DND-41 (cell line): Measurements from ENCODE around the gene CHRNB4.

Experiments used
- ATAC-seq: fragments of 200-7000 bp; cut with Tn5 transposase; 3 replicates; pipeline ENCODE4 v1.9.1; 2021; ENCODE audit warnings: low read depth; ENCODE audit not compliant: insufficient read depth
- DNase-seq: peaks from one replicate; pipeline ENCODE4 v3.0.0-alpha.2; 2020
- H2AFZ ChIP-seq: 2 replicates; pipeline ENCODE4 v1.6.0; 2012; ENCODE audit warnings: low read depth, low read length
- H3K27ac ChIP-seq: 2 replicates; pipeline ENCODE4 v1.5.1; 2012; ENCODE audit warnings: low read length, inconsistent platforms
- H3K27me3 ChIP-seq: fragments of 200-600 bp; sonication (generic); 2 replicates; pipeline ENCODE4 v1.6.0; 2012; ENCODE audit warnings: low read length, mild to moderate bottlenecking, inconsistent platforms; ENCODE audit not compliant: insufficient read depth, poor library complexity
- H3K36me3 ChIP-seq: 2 replicates; pipeline ENCODE4 v1.5.1; 2012; ENCODE audit warnings: low read length, inconsistent platforms; ENCODE audit not compliant: insufficient read depth
- H3K4me1 ChIP-seq: 2 replicates; pipeline ENCODE4 v1.5.1; 2012; ENCODE audit warnings: mild to moderate bottlenecking, low read length; ENCODE audit not compliant: insufficient read depth
- H3K4me2 ChIP-seq: 2 replicates; pipeline ENCODE4 v1.6.0; 2012; ENCODE audit warnings: mild to moderate bottlenecking, moderate library complexity, low read length, inconsistent platforms; ENCODE audit not compliant: insufficient read depth
- H3K4me3 ChIP-seq, 2 experiments: fragments of 200-600 bp in 1 of 2; shearing (Covaris generic) in 1 of 2; 2 replicates each; pipeline ENCODE4 v1.5.1; 2012 to 2016; ENCODE audit warnings: inconsistent platforms in 2 of 2, low read length in 2 of 2, mild to moderate bottlenecking in 2 of 2, low read depth in 1 of 2, moderate library complexity in 1 of 2
- H3K79me2 ChIP-seq: 2 replicates; pipeline ENCODE4 v1.6.0; 2012; ENCODE audit warnings: low read length, inconsistent platforms; ENCODE audit not compliant: insufficient read depth
- H3K9ac ChIP-seq: 2 replicates; pipeline ENCODE4 v1.6.0; 2012; ENCODE audit warnings: low read depth, mild to moderate bottlenecking, inconsistent platforms, low read length, moderate library complexity
- H3K9me3 ChIP-seq: 2 replicates; pipeline ENCODE4 v1.5.1; 2012; ENCODE audit warnings: low read length, moderate library complexity, mild to moderate bottlenecking, inconsistent platforms; ENCODE audit not compliant: insufficient read depth, severe bottlenecking
- H4K20me1 ChIP-seq: 2 replicates; pipeline ENCODE4 v1.6.0; 2012; ENCODE audit warnings: low read length; ENCODE audit not compliant: insufficient read depth
- EZH2 ChIP-seq: IDR thresholded peaks from 3 replicates; pipeline ENCODE4 v1.6.1; 2012; ENCODE audit warnings: borderline replicate concordance, low read depth, mild to moderate bottlenecking, moderate library complexity, low read length, inconsistent platforms; ENCODE audit not compliant: severe bottlenecking
- TF ChIP-seq, protein P1 (sequence below): IDR thresholded peaks from 2 replicates; pipeline ENCODE4 v1.5.1; 2012; ENCODE audit warnings: borderline replicate concordance, low read length, moderate library complexity, mild to moderate bottlenecking; ENCODE audit not compliant: poor library complexity, severe bottlenecking; ENCODE audit errors: extremely low read depth

CHRNB4 gene

DNA sequence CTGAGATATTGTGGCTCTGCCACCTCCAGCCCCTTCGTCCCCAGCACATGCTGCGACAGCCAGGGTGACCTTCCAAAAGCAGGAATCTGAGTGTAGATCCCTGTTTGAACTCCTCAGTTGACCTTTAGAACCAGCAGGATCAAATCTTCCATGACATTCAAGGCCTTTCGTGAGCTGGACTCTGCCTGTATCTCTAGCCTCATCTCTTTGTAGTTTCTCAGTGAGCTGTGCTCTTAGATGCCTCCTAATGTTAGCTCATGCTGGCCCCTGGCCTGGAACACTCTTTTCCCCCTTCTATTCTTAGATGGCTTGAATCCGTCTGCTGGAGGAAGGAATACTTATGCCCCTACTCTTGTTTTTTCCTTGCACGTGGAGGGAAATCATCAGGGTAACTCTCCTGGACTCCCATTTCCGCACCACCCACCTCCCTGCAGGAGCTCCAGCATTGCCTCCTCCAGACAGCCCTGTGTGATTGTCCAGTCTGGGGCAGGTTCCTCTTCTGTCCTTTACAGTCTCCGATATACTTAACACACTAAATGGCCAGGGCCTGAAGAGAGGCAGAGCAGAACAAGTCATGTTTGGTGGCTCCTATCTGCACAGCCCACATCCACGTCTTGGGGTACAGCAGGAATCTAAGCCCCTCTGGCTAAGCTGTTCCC is 26.7 kb upstream of the CHRNB4 start:
- no peak overlapping the region for H3K4me3 ChIP-seq
- no peaks in the 10 kb centered on the region for H3K27me3 ChIP-seq

DNA sequence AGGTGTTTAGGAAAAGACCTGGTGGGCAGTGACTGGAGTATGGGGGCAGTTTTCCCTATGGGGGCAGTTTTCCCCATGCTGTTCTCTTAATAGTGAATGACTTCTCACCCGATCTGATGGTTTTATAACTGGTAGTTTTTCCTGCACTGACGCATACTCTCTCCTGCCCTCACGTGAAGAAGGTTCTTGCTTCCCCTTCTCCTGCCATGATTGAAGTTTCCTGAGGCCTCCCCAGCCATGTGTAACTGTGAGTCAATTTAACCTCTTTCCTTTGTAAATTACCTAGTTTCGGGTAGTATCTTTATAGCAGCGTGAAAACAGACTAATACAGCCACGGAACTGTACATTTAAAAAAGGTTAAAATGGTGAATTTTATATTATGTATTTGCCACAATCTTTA is 25.0 kb upstream of the CHRNB4 start:
- H3K9me3 ChIP-seq: no peaks in the 10 kb centered on the region
- DNase-seq (no peak), ATAC-seq (no peak)
- no peaks in the 10 kb centered on the region for H3K27me3 ChIP-seq
- no peak overlapping the region for H3K4me2 ChIP-seq
- no peaks in the 10 kb centered on the region for H3K36me3 ChIP-seq
- no peaks in the 10 kb centered on the region for H3K79me2 ChIP-seq
- no peak overlapping the region for H3K9ac ChIP-seq
- no peak overlapping the region for H3K27ac ChIP-seq
- no peak overlapping the region for H2AFZ ChIP-seq
- H4K20me1 ChIP-seq: no peaks in the 10 kb centered on the region
- H3K4me1 ChIP-seq: no peaks in the 10 kb centered on the region
- no peak overlapping the region for H3K4me3 ChIP-seq
- no peak for TF ChIP-seq EZH2
- TF ChIP-seq, protein P1, sequence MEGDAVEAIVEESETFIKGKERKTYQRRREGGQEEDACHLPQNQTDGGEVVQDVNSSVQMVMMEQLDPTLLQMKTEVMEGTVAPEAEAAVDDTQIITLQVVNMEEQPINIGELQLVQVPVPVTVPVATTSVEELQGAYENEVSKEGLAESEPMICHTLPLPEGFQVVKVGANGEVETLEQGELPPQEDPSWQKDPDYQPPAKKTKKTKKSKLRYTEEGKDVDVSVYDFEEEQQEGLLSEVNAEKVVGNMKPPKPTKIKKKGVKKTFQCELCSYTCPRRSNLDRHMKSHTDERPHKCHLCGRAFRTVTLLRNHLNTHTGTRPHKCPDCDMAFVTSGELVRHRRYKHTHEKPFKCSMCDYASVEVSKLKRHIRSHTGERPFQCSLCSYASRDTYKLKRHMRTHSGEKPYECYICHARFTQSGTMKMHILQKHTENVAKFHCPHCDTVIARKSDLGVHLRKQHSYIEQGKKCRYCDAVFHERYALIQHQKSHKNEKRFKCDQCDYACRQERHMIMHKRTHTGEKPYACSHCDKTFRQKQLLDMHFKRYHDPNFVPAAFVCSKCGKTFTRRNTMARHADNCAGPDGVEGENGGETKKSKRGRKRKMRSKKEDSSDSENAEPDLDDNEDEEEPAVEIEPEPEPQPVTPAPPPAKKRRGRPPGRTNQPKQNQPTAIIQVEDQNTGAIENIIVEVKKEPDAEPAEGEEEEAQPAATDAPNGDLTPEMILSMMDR: no peak

More for the DNA sequence above, 26.7 kb upstream of the CHRNB4 start:
- Histone ChIP-seq H3K9ac (no peak overlapping the region), H3K79me2 (no peaks in the 10 kb centered on the region), H2AFZ (no peak overlapping the region), H3K4me1 (no peaks in the 10 kb centered on the region), H3K36me3 (no peaks in the 10 kb centered on the region), H3K9me3 (no peaks in the 10 kb centered on the region), H3K27ac (no peak overlapping the region), H3K4me2 (no peak overlapping the region), H4K20me1 (no peaks in the 10 kb centered on the region)
- DNase-seq (no peak), ATAC-seq (no peak)
- TF ChIP-seq, protein P1: no peak
- no peak for TF ChIP-seq EZH2

DNA sequence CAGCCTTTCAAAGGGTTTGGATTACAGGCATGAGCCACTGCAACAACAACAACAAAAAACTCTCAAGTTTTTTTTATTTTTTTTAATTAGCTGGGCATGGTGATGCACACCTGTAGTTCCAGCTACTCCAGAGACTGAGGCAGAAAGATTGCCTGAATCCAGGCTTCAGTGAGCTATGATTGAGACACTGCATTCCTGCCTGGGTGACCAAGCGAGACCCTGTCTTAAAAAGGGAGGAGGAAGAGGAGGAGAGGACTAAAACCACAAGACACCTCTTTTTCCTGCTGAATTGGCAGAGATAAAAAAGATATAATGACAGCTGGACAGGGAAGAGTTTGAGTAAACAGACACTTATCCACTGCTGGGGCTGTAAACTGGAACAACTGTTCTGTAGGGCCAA is 22.7 kb upstream of the CHRNB4 start:
- Histone ChIP-seq H3K9ac (no peak overlapping the region), H3K4me1 (no peaks in the 10 kb centered on the region)
- TF ChIP-seq, protein P1: no peak
- no peak for TF ChIP-seq EZH2

More for the DNA sequence above, 22.7 kb upstream of the CHRNB4 start:
- no peaks in the 10 kb centered on the region for H3K9me3 ChIP-seq
- H3K4me2 ChIP-seq: no peak overlapping the region
- H3K27ac ChIP-seq: no peak overlapping the region
- H3K79me2 ChIP-seq: no peaks in the 10 kb centered on the region
- no peaks in the 10 kb centered on the region for H3K27me3 ChIP-seq
- no peaks in the 10 kb centered on the region for H4K20me1 ChIP-seq
- H3K4me3 ChIP-seq: no peak overlapping the region
- H2AFZ ChIP-seq: no peak overlapping the region
- ATAC-seq: no peak
- no peak for DNase-seq
- H3K36me3 ChIP-seq: no peaks in the 10 kb centered on the region
